Adrenal gland (tissue), 19 donors: ENCODE data around the gene SLC10A4. TPM values are rescaled to one million over a fixed set of nuclear protein-coding genes. Genes with fewer than 3 reads are reported as not detected.
"Not testable (repeated sequence)": the region's sequence is repeated elsewhere in the genome, so short reads cannot be mapped to it uniquely, and the experiment has no call there.

Experiments used
- DNase-seq, 7 donors: peaks; one replicate each; pipeline ENCODE4 v3.0.0-alpha.2; 2019 to 2020
- H3K27ac ChIP-seq, 5 donors: fragments of 200-600 bp; sonication (generic) in 4 of 5; 1 replicate in 3 of 5; 2 replicates in 2 of 5; pipeline versions ENCODE4 v1.5.1 to v1.8.0; 2016 to 2020; ENCODE audit warnings: mild to moderate bottlenecking in 1 of 5
- H3K27me3 ChIP-seq: fragments of 200-600 bp; 2 replicates; pipeline ENCODE4 v1.8.0; 2021
- H3K36me3 ChIP-seq, 2 donors: fragments of 200-600 bp; replicated peaks in 1 of 2; 1 replicate in 1 of 2; 2 replicates in 1 of 2; pipeline versions ENCODE4 v1.5.1 to v1.8.0; 2018 to 2022
- H3K4me1 ChIP-seq, 2 donors: fragments of 200-600 bp; replicated peaks in 1 of 2; 1 replicate in 1 of 2; 2 replicates in 1 of 2; pipeline versions ENCODE4 v1.5.1 to v1.8.0; 2018 to 2021
- H3K4me3 ChIP-seq, 4 donors: fragments of 200-600 bp; sonication (generic) in 3 of 4; one replicate each; pipeline ENCODE4 v1.5.1; 2016 to 2018
- H3K9me3 ChIP-seq, 3 donors: fragments of 200-600 bp; sonication (generic) in 1 of 3; replicated peaks in 1 of 3; 1 replicate in 2 of 3; 2 replicates in 1 of 3; pipeline versions ENCODE4 v1.5.1 to v1.8.0; 2016 to 2021
- POLR2A ChIP-seq, 2 donors: fragments of 450-650 bp; IDR thresholded peaks; one replicate each; pipeline ENCODE4 v1.6.1; 2017; ENCODE audit warnings: antibody characterized with exemption in 2 of 2, mild to moderate bottlenecking in 2 of 2, moderate library complexity in 1 of 2
- WGBS, 4 donors: extraction: QIAGEN DNeasy Blood & Tissue Kit in 2 of 4; methylation state at CpG; one replicate each; pipeline versions ENCODE4 v1.1.5 to v1.1.7; 2013 to 2017; 5-methylcytosine and 5-hydroxymethylcytosine counted together
- intact Hi-C, 2 donors: fragments of 100-400 bp; cut with DNase I; formaldehyde crosslinking; loops; one replicate each; pipeline versions ENCODE4 v1.14.1 to v1.15.0; 2022 to 2023
- long read RNA-seq, 10 donors: library from polyadenylated mRNA in 3 of 10; unstranded in 2 of 10; stranded (forward) in 1 of 10; transcript quantifications; one replicate each; pipeline ENCODE4 v2.0.0 and lab custom pipeline, GENCODE V29; 2021 to 2026
- polyA plus RNA-seq, 3 donors: library from polyadenylated mRNA; stranded (reverse); fragments of 200-250 nt in 2 of 3; fragments of 350-450 nt in 1 of 3; fragmentation: Illumina TruSeq in 1 of 3; extraction: RNeasy Lipid Tissue Mini Kit (QIAGEN cat#74804) in 1 of 3; gene quantifications; one replicate each; pipeline ENCODE4 v1.2.3, GENCODE V29; 2013 to 2014
- total RNA-seq, 9 donors: library from RNA; depleted of rRNA in 4 of 9; stranded (reverse); fragments of >200 nt in 4 of 9; fragments of 120-200 nt in 1 of 9; fragmentation: NEBNext Ultra II Directional in 1 of 9; extraction: Animal tissue kit (Norgen Biotek cat#: 25700) in 1 of 9; gene quantifications; one replicate each; pipeline versions ENCODE4 v1.1.0 to v1.2.4, GENCODE V29; 2013 to 2023
- TF ChIP-seq, protein P1 (sequence below), 6 experiments: fragments of 450-650 bp in 4 of 6; fragments of 200-600 bp in 2 of 6; sonication (generic) in 1 of 6; IDR thresholded peaks; 1 replicate in 5 of 6; 2 replicates in 1 of 6; pipeline versions ENCODE4 v1.5.1 to v1.8.0; 2016 to 2021; ENCODE audit warnings: antibody characterized with exemption in 6 of 6, mild to moderate bottlenecking in 2 of 6, moderate library complexity in 1 of 6
- donor health status: healthy with polysubstance abuse.
- donor health status: Bipolar disorder and iron deficiency.
- donor health status: DM: yes; HTN: yes; CAD: no.
- donor health status: DM: no; HTN: no; CAD: no.
- donor health status: DM: no; HTN: no; CAD: no.
- donor health status: DM: yes; HTN: yes; CAD: no.

Gene SLC10A4, protein sequence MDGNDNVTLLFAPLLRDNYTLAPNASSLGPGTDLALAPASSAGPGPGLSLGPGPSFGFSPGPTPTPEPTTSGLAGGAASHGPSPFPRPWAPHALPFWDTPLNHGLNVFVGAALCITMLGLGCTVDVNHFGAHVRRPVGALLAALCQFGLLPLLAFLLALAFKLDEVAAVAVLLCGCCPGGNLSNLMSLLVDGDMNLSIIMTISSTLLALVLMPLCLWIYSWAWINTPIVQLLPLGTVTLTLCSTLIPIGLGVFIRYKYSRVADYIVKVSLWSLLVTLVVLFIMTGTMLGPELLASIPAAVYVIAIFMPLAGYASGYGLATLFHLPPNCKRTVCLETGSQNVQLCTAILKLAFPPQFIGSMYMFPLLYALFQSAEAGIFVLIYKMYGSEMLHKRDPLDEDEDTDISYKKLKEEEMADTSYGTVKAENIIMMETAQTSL
- total RNA-seq (1 to 10 TPM in 4 of 9 donors, under 1 TPM in 1, not detected in 4; 0.15 to 3.3 (median 2.1) TPM), polyA plus RNA-seq (1 to 10 TPM in 2 of 3 donors, under 1 TPM in 1; 0.77 to 3.0 (median 1.3) TPM)
- long read RNA-seq, donor 1: 0 reads
- long read RNA-seq, donor 2: 0 reads
- long read RNA-seq, donor 3: 0 reads
- long read RNA-seq, donor 4: 0 reads
- long read RNA-seq, donor 5: 0 reads
- long read RNA-seq, donor 6, partial matches to known transcripts: 0 of 1 reads
- long read RNA-seq, donor 6, other reads (novel, unspliced or antisense): 0 of 1 reads
- long read RNA-seq, donor 7: 0 reads
- long read RNA-seq, donor 8: 0 reads
- long read RNA-seq, donor 9: 0 reads
- long read RNA-seq, donor 10, partial matches to known transcripts: 0 of 2 reads
- long read RNA-seq, donor 10, other reads (novel, unspliced or antisense): 0 of 2 reads

DNA sequence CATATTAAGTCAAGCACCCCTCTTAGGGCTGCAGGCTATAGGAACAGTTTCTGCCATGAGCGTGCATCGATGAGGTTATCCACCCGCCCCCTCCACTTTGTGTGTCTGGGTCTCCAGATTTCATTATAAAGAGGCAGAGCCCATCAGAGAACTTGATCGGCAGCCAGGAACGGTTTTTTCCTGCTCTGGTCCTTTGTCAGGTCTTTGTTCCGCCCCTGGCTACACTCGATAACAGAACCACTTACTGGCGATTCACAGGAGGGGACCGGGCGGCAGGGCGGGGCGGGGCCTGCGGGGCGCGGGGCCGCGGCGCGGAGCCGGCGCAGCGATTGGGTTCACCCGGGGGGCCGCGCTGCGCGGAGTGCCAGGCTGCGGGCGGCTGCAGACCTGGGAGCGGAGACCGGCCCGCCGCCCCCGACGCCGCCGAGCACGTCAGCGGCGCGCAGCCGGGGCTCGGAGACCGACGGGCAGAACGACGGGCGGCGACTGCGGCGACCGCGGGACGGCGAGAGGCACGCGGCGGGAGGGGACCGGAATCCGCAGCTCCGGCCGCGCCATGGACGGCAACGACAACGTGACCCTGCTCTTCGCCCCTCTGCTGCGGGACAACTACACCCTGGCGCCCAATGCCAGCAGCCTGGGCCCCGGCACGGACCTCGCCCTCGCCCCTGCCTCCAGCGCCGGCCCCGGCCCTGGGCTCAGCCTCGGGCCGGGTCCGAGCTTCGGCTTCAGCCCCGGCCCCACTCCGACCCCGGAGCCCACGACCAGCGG, at the start of gene SLC10A4:
Gene SLC10A4, plus strand, starts transcription at position 338 of the 771 bp plus-strand sequence. Its CDS starts 219 bp downstream, at position 557.
- TF ChIP-seq, protein P1, sequence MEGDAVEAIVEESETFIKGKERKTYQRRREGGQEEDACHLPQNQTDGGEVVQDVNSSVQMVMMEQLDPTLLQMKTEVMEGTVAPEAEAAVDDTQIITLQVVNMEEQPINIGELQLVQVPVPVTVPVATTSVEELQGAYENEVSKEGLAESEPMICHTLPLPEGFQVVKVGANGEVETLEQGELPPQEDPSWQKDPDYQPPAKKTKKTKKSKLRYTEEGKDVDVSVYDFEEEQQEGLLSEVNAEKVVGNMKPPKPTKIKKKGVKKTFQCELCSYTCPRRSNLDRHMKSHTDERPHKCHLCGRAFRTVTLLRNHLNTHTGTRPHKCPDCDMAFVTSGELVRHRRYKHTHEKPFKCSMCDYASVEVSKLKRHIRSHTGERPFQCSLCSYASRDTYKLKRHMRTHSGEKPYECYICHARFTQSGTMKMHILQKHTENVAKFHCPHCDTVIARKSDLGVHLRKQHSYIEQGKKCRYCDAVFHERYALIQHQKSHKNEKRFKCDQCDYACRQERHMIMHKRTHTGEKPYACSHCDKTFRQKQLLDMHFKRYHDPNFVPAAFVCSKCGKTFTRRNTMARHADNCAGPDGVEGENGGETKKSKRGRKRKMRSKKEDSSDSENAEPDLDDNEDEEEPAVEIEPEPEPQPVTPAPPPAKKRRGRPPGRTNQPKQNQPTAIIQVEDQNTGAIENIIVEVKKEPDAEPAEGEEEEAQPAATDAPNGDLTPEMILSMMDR (IDR thresholded peaks at IDR 0.05): no peak
- no peak for TF ChIP-seq POLR2A (IDR thresholded peaks at IDR 0.05)
- H3K27ac ChIP-seq: no peak within 1 kb of the TSS
- H3K9me3 ChIP-seq: no peaks in the 10 kb centered on the region
- H3K4me3 ChIP-seq: peak within 1 kb of the TSS in 1 of 4 donors; percentile 48
- peaks cover 30% of the 10 kb centered on the region for H3K27me3 ChIP-seq
- 3 to 11% (median 6%) methylated on average over 5 to 85 of the region's 85 CpGs for WGBS, 4 donors
- intact Hi-C loops: no loop called here
- H3K4me1 ChIP-seq: peaks cover 0 to 6% of the 10 kb centered on the region in 2 donors
- no peaks in the 10 kb centered on the region for H3K36me3 ChIP-seq
- peak in 2 of 7 donors; percentile 2 to 71 for DNase-seq

DNA sequence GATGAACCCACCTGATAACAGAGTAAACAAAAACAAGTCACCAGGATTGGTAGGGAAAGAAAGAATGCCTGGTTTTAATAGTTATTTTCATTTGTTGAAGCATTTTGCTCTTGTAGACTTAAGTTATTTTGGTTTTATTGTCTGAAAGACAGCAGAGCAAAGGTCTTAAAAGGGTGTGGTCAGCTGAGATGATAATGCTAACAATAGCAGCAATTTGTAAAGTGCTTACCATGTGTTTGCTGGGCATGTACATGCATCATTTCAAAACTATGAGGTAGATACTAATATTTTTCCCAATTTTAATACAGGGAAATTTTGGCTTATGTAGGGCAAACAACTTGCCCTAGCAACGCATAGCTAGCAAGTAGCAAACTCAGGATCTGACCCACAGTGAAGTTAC, 46.8 kb upstream of the SLC10A4 start:
- no peak for DNase-seq
- no peak overlapping the region for H3K27ac ChIP-seq
- intact Hi-C loops: no loop called here
- TF ChIP-seq, protein P1 (IDR thresholded peaks at IDR 0.05): no peak
- TF ChIP-seq POLR2A (IDR thresholded peaks at IDR 0.05): no peak
- no peak overlapping the region for H3K4me3 ChIP-seq
- peaks cover 0 to 5% (median 0%) of the 10 kb centered on the region in 3 donors for H3K9me3 ChIP-seq
- H3K27me3 ChIP-seq: no peaks in the 10 kb centered on the region
- H3K36me3 ChIP-seq: no peaks in the 10 kb centered on the region
- 85 to 100% (median 94%) methylated on average over 1 of the region's 1 CpG for WGBS, 4 donors
- no peaks in the 10 kb centered on the region for H3K4me1 ChIP-seq

DNA sequence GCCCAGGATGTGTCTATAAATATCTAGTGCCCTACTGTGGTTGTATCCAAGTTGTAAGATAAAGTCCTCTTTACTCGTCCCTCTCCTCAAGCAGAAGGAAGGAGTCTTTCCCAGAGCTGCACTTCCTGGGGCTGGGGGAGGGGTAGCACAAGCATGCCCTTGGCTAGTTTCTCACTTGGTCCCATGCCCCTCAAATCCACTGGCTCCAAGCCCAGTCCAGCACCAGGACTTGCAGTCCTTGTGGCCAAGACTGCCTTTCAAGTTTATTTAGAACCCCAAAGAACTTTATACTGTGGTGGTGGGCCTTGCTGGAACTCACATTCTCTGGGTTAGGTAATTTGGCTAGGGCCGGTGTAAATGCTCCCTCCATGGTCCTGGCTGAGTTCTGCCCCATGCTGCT, 43.2 kb upstream of the SLC10A4 start:
- WGBS, 4 donors: 54 to 74% (median 64%) methylated on average over 2 of the region's 2 CpGs
- H3K4me1 ChIP-seq: no peaks in the 10 kb centered on the region
- H3K4me3 ChIP-seq: no peak overlapping the region
- H3K36me3 ChIP-seq: no peaks in the 10 kb centered on the region
- H3K9me3 ChIP-seq: peaks cover 0 to 3% (median 0%) of the 10 kb centered on the region in 3 donors
- intact Hi-C loops: no loop called here
- H3K27me3 ChIP-seq: no peaks in the 10 kb centered on the region
- no peak for TF ChIP-seq POLR2A (IDR thresholded peaks at IDR 0.05)
- TF ChIP-seq, protein P1 (IDR thresholded peaks at IDR 0.05): no peak
- no peak overlapping the region for H3K27ac ChIP-seq
- DNase-seq: no peak

DNA sequence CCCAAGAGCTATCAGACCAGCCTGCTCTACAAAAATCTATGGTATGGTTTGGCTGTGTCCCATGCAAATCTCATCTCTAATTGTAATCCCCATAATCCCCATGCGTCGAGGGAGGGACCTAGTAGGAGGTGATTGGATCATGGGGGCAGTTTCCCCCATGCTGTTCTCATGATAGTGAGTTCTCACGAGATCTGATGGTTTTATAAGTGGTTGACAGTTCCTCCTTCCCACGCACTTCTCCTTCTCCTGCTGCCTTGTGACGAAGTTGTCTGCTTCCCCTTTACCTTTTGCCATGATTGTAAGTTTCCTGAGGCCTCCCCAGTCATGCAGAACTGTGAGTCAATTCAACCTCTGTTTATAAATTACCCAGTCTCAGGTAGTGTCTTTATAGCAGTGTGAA, 42.2 kb upstream of the SLC10A4 start:
- H3K4me1 ChIP-seq, H3K36me3 ChIP-seq, H3K27me3 ChIP-seq, intact Hi-C loops, H3K27ac ChIP-seq, H3K4me3 ChIP-seq, DNase-seq, H3K9me3 ChIP-seq: not testable (repeated sequence)
- WGBS, 4 donors: 68 to 80% (median 72%) methylated on average over 5 of the region's 5 CpGs
